Astrocyte (in vitro differentiated cells and primary cell): ENCODE measurements around the gene ZDHHC17. TPM values are rescaled to one million over a fixed set of nuclear protein-coding genes. Genes with fewer than 3 reads are reported as not detected.

ENCODE experiments used
- DNase-seq: peaks from one replicate; pipeline ENCODE4 v3.0.0-alpha.2; 2010; ENCODE audit warnings: low read depth
- FAIRE-seq: peaks from 2 replicates; lab custom pipeline; 2011; peaks lifted over from hg19 to GRCh38; lab: Jason Lieb, UNC
- H2AFZ ChIP-seq: 2 replicates; pipeline ENCODE4 v1.6.0; 2012; ENCODE audit warnings: low read depth, low read length, inconsistent platforms
- H3K27ac ChIP-seq: 2 replicates; pipeline ENCODE4 v1.5.1; 2011; ENCODE audit warnings: low read depth, low read length, inconsistent platforms
- H3K27me3 ChIP-seq: 2 replicates; pipeline ENCODE4 v1.6.0; 2011; ENCODE audit warnings: low read length, inconsistent platforms; ENCODE audit not compliant: insufficient read depth
- H3K36me3 ChIP-seq: 2 replicates; pipeline ENCODE4 v1.5.1; 2011; ENCODE audit warnings: low read length, inconsistent platforms; ENCODE audit not compliant: insufficient read depth
- H3K4me1 ChIP-seq: 2 replicates; pipeline ENCODE4 v1.5.1; 2011; ENCODE audit warnings: low read length, inconsistent platforms; ENCODE audit not compliant: insufficient read depth
- H3K4me2 ChIP-seq: 2 replicates; pipeline ENCODE4 v1.6.0; 2012; ENCODE audit warnings: low read length, inconsistent platforms
- H3K4me3 ChIP-seq: 2 replicates; pipeline ENCODE4 v1.5.1; 2011; ENCODE audit warnings: low read depth, mild to moderate bottlenecking, low read length, inconsistent platforms; ENCODE audit not compliant: insufficient read depth
- H3K79me2 ChIP-seq: 2 replicates; pipeline ENCODE4 v1.6.0; 2012; ENCODE audit warnings: mild to moderate bottlenecking, low read length, inconsistent platforms; ENCODE audit not compliant: insufficient read depth
- H3K9ac ChIP-seq: 2 replicates; pipeline ENCODE4 v1.6.0; 2012; ENCODE audit warnings: mild to moderate bottlenecking, low read length, inconsistent platforms
- H3K9me3 ChIP-seq: 2 replicates; pipeline ENCODE4 v1.5.1; 2012; ENCODE audit warnings: low read depth, mild to moderate bottlenecking, low read length, inconsistent platforms; ENCODE audit not compliant: insufficient read depth
- H4K20me1 ChIP-seq: 2 replicates; pipeline ENCODE4 v1.6.0; 2012; ENCODE audit warnings: low read length, inconsistent platforms; ENCODE audit not compliant: insufficient read depth
- H3K27ac Mint-ChIP-seq: one replicate; pipeline ENCODE4 v1.8.0; 2021; ENCODE audit warnings: mild to moderate bottlenecking, mixed read lengths; ENCODE audit not compliant: unreplicated experiment
- H3K27me3 Mint-ChIP-seq: one replicate; pipeline ENCODE4 v1.8.0; 2021; ENCODE audit warnings: low read depth, mixed read lengths; ENCODE audit not compliant: unreplicated experiment
- H3K36me3 Mint-ChIP-seq: one replicate; pipeline ENCODE4 v1.8.0; 2021; ENCODE audit warnings: low read depth, mixed read lengths; ENCODE audit not compliant: unreplicated experiment
- H3K4me1 Mint-ChIP-seq: one replicate; pipeline ENCODE4 v1.8.0; 2021; ENCODE audit warnings: low read depth, mixed read lengths; ENCODE audit not compliant: unreplicated experiment
- H3K4me3 Mint-ChIP-seq: one replicate; pipeline ENCODE4 v1.8.0; 2021; ENCODE audit warnings: mild to moderate bottlenecking, moderate library complexity, mixed read lengths; ENCODE audit not compliant: unreplicated experiment
- H3K9me3 Mint-ChIP-seq: one replicate; pipeline ENCODE4 v1.8.0; 2021; ENCODE audit warnings: mild to moderate bottlenecking, mixed read lengths; ENCODE audit not compliant: unreplicated experiment
- CTCF ChIP-seq: IDR thresholded peaks from 2 replicates; pipeline ENCODE4 v1.5.1; 2011; ENCODE audit warnings: low read depth, mild to moderate bottlenecking, inconsistent platforms, low read length, moderate library complexity; ENCODE audit not compliant: insufficient read depth
- EZH2 ChIP-seq: IDR thresholded peaks from 2 replicates; pipeline ENCODE4 v1.6.1; 2012; ENCODE audit warnings: mild to moderate bottlenecking, low read length, inconsistent platforms; ENCODE audit not compliant: insufficient read depth
- total RNA-seq: library from RNA; stranded (reverse); gene quantifications from 2 replicates; pipeline ENCODE4 v1.2.1, GENCODE V29; 2021

Gene ZDHHC17
- total RNA-seq, 1 donor from 2014 or later = 77.5 TPM

DNA sequence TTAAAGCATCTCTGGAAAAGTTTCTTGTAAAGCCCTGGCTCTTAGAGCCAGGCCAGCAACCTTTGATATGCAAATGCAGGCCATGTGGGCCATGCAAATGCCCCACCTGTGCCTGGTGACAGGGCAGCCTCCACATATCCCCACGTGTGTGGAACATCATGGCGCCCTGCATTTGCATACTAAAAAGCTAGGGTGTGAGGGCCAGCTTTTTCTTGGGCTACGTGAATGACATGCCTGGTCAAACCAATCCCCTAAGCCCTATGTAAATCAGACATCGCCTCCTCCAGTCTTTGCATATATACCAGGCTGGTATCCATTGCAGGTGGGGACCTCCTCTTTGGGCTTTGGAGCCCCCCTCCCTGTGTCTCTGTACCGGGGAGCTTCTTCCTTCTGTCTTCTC is 108.5 kb downstream of the ZDHHC17 start:
- Histone ChIP-seq H4K20me1 (peaks cover 29% of the 10 kb centered on the region), H3K27ac (no peak overlapping the region), H3K4me3 (no peak overlapping the region), H3K79me2 (peaks cover 78% of the 10 kb centered on the region), H3K4me1 (peaks cover 19% of the 10 kb centered on the region), H3K9ac (no peak overlapping the region), H2AFZ (no peak overlapping the region), H3K27me3 (no peaks in the 10 kb centered on the region), H3K36me3 (no peaks in the 10 kb centered on the region), H3K9me3 (no peaks in the 10 kb centered on the region), H3K4me2 (no peak overlapping the region)
- FAIRE-seq (no peak), DNase-seq (no peak)
- no peak for TF ChIP-seq CTCF
- TF ChIP-seq EZH2 = no peak
- Mint-ChIP-seq H3K36me3 (peaks cover 37% of the 10 kb centered on the region), H3K9me3 (no peaks in the 10 kb centered on the region), H3K27me3 (no peaks in the 10 kb centered on the region), H3K27ac (no peak overlapping the region), H3K4me1 (peaks cover 43% of the 10 kb centered on the region), H3K4me3 (no peak overlapping the region)

GRCh38 chr12:76874027-76874426 is 110.1 kb downstream of the ZDHHC17 start:
- H3K4me2 ChIP-seq = no peak overlapping the region
- no peak overlapping the region for H3K9ac ChIP-seq

More at GRCh38 chr12:76874027-76874426, 110.1 kb downstream of the ZDHHC17 start:
- Mint-ChIP-seq H3K9me3 (no peaks in the 10 kb centered on the region), H3K4me3 (peak overlapping the region; percentile 8), H3K4me1 (peaks cover 29% of the 10 kb centered on the region), H3K27ac (no peak overlapping the region), H3K36me3 (peaks cover 28% of the 10 kb centered on the region), H3K27me3 (no peaks in the 10 kb centered on the region)
- FAIRE-seq (no peak), DNase-seq (no peak)
- TF ChIP-seq CTCF (no peak), EZH2 (no peak)
- H3K79me2 ChIP-seq = peaks cover 76% of the 10 kb centered on the region
- peaks cover 29% of the 10 kb centered on the region for H4K20me1 ChIP-seq
- peaks cover 17% of the 10 kb centered on the region for H3K4me1 ChIP-seq
- H3K27ac ChIP-seq = no peak overlapping the region
- no peak overlapping the region for H2AFZ ChIP-seq
- no peaks in the 10 kb centered on the region for H3K27me3 ChIP-seq
- no peak overlapping the region for H3K4me3 ChIP-seq
- H3K9me3 ChIP-seq = no peaks in the 10 kb centered on the region
- H3K36me3 ChIP-seq = no peaks in the 10 kb centered on the region
